RPMI7951 (cell line): ENCODE results near the gene TSPAN1. TPM values are rescaled to one million over a fixed set of nuclear protein-coding genes. Genes with fewer than 3 reads are reported as not detected.

Source experiments
- DNase-seq: peaks from one replicate; pipeline ENCODE4 v3.0.0-alpha.2; 2012; ENCODE audit warnings: low read depth
- total RNA-seq: library from RNA; depleted of rRNA; stranded (reverse); fragments of >200 nt; shearing (Covaris generic); gene quantifications from 2 replicates; pipeline ENCODE4 v1.2.3, GENCODE V29; 2014

Gene TSPAN1
- total RNA-seq, 1 experiment from 2014 or later, result 0.48 TPM

GRCh38 chr1:46160212-46160611 lies 14.7 kb upstream of the TSPAN1 start:
- DNase-seq, result no peak

- DNase-seq, result no peak
Measured at GRCh38 chr1:46166521-46167462, 8.1 kb upstream of the TSPAN1 start.

DNA sequence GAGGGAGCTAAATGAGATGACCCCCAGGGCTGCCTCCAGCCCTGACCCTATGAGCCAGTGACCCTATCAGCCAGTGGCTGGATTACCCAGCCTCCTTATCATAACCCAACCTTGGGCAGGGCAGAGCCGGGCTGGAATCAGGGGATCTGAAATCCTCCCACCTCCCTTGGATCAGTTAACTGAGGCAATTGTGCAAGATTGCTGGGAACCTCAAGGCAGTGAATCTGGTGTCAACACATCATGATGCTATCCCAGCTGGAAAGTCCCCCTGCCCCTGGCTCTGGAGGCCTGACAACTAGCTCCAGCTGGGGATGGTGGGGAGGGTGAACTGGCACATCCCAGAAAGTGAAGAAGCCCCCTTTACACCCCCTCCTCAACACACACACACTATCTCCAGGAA lies 6.4 kb upstream of the TSPAN1 start:
- DNase-seq, result no peak

DNA sequence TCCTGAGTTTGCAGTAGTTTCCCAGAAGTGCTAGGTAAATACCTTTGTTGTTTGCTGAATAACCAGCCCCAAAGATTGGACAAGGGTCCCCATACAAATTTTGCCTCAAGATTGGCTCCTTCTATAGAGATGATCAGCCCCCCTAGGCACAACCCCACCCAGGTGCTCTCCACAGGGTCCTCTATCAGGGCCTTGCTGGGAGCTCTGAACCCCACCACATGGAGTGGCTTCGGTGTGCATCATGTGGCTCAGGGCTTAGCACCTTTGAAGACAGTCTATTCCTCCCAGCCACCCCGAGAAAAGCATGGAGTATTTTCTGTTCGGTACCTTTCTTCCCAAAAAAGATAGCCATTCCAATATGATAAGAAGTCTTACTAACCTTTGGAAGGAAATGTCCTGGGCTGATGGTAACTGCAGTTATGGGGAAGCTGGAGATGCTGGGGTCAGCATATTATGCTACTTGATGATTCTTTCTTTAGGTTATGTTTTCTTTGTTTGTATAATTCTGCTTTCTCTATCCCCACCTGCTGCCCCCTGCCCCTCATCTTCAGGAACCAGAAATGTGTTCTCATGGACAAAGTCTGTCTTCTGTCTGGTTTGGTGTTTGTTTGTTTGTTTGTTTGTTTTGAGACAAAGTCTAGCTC lies 5.0 kb upstream of the TSPAN1 start:
- DNase-seq, result no peak

DNA sequence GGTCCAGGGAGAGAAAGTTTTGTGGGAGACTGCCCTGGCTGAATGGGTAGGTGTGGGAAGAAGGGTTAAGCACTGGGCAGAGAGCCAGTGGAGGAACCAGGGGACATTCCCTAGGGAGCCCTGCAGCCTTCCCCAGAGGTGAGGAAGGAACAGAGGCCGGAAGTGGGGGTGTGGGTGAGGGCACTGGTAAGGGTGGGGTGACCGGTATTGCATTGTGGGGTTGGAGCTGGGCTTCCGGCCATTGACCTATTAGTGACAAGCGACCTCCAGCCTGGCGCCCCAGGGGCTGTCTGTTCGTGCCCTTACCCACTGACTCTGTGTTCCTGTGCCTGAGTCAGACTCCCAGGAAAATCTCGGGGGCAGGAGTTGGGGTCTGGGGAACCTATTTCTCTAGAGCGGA lies 3.5 kb upstream of the TSPAN1 start:
- DNase-seq, result peak; percentile 47

DNA sequence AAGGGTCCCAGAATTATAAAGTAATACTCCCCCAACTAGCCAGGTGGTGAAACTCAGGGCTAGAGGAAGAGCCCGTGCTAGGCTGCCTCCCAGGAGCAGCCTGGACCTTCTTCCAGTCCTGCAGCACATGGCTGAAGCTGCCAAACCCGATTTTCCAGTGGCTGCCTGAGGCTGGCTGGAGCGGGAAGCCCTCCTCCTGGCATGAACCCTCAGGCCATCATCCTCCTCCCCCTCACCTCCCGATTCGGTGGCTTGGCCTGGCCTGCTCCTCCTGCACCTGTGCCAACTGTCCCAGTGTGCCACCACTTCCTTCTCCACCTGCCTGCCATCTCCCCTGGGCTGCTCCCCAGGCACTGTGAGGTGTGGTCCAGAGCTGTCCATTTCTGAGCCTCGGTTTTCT lies 3.0 kb upstream of the TSPAN1 start:
- no peak for DNase-seq

GRCh38 chr1:46172321-46172720 lies 2.6 kb upstream of the TSPAN1 start:
- no peak for DNase-seq

GRCh38 chr1:46173361-46173856 lies 1.5 kb upstream of the TSPAN1 start:
- DNase-seq, result no peak

DNA sequence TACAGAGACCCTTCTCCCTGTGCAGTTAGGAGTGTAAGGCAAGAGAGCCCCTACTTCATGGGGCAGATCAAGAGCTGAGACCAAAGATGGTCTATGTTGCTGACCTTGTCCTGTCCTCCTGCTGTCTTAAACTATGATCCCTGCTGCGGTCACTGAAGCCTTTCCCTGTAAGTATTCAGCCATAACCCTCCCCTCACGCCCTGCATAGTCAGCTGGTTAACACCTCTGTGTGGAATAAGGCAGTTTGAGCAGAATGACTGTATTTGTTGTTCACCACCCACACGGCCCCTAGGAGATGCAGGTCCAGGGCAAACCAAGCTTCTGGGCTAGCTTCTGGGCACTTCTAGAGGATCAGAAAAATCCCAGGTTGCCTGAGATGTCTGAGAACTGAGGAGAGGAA lies 356 bp downstream of the TSPAN1 start:
- no peak for DNase-seq

GRCh38 chr1:46176211-46176865 lies 1.5 kb downstream of the TSPAN1 start, which contains the start of gene P3R3URF:
Gene P3R3URF (minus strand): TSS chr1:46176488. CDS start chr1:46176471, 17 bp downstream.
- DNase-seq, result no peak

- peak; percentile 86 for DNase-seq
Measured at GRCh38 chr1:46179138-46180081, 4.5 kb downstream of the TSPAN1 start.

GRCh38 chr1:46180082-46180616 lies 5.3 kb downstream of the TSPAN1 start:
- DNase-seq, result no peak

DNA sequence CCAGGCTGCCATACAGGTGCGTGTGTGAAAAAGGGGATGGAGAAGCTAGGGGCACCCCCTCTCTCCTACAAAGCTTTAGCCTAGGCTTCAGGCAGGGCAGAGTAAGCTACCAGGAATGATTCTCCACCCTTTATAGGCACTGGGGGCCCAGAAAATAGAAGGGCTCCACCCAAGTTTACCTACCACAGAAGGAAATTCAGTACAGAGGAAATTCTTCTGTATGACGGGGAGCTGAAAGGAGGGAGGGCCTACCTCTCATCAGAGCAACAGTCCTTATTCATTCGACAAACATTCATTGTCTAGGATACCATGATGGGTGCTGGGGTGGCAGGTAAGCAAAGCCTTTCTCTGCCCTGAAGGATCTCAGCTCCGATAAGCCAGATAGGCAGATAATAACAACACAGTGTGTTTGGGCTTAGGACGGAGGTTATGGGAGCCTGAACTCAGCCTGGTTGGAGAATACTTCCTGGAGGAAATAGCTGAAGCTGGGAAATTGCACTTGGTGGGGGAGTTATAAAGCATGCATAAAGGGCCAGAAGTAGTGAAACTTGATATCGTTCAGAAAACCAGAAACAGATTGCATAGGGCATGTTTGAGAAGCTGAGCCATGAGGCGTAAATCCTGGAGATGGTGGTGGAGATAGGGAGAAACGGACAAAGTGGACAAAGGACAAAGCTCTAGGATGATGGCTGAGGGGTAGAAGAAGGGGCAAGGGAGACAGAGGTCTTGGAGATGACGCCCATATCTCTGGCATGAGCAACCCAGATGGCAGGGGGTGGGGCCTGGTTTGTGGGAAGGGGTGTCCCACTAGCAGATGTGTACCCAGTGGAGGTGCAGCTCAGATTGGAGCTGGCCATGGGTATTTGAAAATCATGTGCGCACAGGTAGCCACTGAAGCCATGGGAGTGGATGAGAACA lies 6.7 kb downstream of the TSPAN1 start:
- DNase-seq, result peak; percentile 86

GRCh38 chr1:46183079-46183847 lies 8.4 kb downstream of the TSPAN1 start:
- peak; percentile 99 for DNase-seq

DNA sequence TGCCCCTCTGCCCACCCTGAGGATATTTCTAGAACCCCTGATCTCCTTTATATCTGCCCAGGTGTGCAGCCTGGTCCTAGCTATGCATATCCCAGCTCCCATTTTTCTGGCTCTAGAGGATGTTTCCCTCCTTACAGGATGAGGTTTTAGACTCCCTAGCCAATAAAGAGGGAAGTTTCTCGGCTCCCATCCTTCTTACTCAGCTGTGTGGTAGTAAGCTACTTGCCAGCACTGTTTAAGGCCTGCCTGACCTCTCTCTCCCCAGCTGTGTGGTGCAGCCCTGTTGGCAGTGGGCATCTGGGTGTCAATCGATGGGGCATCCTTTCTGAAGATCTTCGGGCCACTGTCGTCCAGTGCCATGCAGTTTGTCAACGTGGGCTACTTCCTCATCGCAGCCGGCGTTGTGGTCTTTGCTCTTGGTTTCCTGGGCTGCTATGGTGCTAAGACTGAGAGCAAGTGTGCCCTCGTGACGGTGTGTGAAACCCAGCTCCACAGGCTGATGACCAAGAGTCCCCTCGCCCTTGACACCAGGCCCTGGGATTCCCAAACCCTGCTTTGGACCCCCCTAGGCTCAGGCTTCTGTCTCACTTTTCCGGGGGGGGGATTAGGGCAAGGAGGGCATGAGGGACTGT lies 9.2 kb downstream of the TSPAN1 start:
- peak; percentile 34 for DNase-seq

DNA sequence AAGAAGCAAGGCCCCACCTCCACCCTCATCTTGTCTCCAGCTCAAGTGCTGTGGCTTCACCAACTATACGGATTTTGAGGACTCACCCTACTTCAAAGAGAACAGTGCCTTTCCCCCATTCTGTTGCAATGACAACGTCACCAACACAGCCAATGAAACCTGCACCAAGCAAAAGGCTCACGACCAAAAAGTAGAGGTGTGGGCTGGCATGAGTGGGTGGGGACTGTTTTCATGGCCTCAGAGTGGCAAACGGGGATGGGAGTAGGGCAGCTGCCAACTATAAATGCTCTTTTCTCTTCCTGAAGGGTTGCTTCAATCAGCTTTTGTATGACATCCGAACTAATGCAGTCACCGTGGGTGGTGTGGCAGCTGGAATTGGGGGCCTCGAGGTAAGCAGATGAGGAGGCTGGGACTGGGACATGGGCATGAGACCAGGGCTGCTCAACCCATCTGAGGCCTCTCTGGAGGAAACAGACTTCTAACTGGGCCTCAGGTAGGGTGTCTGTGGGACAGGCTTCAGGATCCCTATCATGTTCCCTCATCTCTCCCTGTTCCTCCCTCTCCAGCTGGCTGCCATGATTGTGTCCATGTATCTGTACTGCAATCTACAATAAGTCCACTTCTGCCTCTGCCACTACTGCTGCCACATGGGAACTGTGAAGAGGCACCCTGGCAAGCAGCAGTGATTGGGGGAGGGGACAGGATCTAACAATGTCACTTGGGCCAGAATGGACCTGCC lies 10.2 kb downstream of the TSPAN1 start:
- no peak for DNase-seq

DNA sequence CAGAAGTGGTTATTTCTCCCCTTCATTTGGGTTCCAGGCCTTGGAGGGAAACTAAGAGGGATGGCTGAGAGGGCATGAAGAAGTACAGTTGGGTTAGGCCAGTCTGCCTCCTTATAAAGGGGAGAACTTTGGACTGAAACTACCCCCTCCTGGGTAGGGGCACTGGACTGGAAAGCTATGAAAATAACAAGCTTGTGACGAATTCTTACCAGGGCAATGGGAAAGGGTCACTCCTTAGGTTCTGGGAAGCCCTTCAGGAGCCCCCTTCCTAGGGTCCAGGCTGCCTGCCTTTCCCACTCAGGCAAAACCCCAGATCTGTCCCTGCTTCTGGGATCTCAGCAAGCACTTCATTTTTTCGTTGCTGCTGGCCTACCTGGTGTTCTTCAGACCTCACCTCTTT lies 11.2 kb downstream of the TSPAN1 start:
- DNase-seq, result no peak
